Activated naive CD4-positive, alpha-beta T cell treated with anti-CD3 and anti-CD28 coated beads, Interleukin-2, amount 50 U/mL, for 24 hours (primary cell): ENCODE measurements around the gene STUM.
"Not testable (repeated sequence)": the region's sequence is repeated elsewhere in the genome, so short reads cannot be mapped to it uniquely, and the experiment has no call there.

Source experiments
- H3K27ac Mint-ChIP-seq: one replicate; pipeline ENCODE4 v1.8.0; 2021; ENCODE audit warnings: mild to moderate bottlenecking, mixed read lengths
- H3K27me3 Mint-ChIP-seq: one replicate; pipeline ENCODE4 v1.8.0; 2021; ENCODE audit warnings: mixed read lengths
- H3K36me3 Mint-ChIP-seq: one replicate; pipeline ENCODE4 v1.8.0; 2021; ENCODE audit warnings: mixed read lengths
- H3K4me1 Mint-ChIP-seq: one replicate; pipeline ENCODE4 v1.8.0; 2021; ENCODE audit warnings: mixed read lengths
- H3K4me3 Mint-ChIP-seq: one replicate; pipeline ENCODE4 v1.8.0; 2021; ENCODE audit warnings: mild to moderate bottlenecking, mixed read lengths
- H3K9me3 Mint-ChIP-seq: one replicate; pipeline ENCODE4 v1.8.0; 2021; ENCODE audit warnings: mixed read lengths

Gene STUM, protein sequence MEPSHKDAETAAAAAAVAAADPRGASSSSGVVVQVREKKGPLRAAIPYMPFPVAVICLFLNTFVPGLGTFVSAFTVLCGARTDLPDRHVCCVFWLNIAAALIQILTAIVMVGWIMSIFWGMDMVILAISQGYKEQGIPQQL

DNA sequence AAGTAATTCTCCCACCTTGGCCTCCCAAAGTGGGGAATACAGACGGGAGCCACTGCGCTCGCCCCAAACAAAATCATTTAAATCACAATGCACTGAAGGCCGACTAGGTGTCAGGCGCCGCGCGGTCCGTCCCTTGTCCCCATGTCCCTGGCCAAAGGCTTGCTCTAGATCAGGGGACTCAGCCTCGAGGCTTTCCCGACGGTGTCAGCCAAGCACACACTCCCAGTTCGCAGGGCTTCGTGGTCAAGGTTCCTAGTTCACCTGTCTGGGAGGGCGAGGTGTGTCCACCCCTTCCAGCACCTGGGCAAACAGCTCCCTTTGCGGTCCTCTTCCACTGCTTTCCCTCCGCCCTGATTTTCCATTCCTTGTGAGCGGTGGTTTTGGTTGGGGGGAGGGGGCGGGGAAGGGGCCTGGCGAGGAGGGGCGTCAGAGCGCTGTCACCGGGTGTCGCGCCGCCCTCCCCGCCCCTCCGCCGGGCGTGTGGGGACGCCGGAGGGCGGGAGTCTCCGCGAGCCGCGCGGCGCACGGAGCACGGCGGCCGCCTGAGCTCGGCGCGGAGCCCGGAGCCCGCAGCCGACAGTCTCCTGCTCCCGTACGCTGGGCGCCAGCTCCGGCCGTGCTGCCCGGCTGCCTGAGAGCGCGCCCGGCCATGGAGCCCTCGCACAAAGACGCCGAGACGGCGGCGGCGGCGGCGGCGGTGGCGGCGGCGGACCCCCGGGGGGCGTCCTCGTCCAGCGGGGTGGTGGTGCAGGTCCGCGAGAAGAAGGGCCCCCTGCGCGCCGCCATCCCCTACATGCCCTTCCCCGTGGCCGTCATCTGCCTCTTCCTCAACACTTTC is at the start of gene STUM:
Gene STUM, plus strand, starts transcription at position 509 of the 838 bp plus-strand sequence. Its CDS starts 141 bp downstream, at position 650.
- Mint-ChIP-seq H3K27ac (no peak within 1 kb of the TSS), H3K4me3 (peak within 1 kb of the TSS; percentile 77), H3K9me3 (no peaks in the 10 kb centered on the region), H3K36me3 (no peaks in the 10 kb centered on the region), H3K27me3 (peaks cover 34% of the 10 kb centered on the region), H3K4me1 (peaks cover 15% of the 10 kb centered on the region)

DNA sequence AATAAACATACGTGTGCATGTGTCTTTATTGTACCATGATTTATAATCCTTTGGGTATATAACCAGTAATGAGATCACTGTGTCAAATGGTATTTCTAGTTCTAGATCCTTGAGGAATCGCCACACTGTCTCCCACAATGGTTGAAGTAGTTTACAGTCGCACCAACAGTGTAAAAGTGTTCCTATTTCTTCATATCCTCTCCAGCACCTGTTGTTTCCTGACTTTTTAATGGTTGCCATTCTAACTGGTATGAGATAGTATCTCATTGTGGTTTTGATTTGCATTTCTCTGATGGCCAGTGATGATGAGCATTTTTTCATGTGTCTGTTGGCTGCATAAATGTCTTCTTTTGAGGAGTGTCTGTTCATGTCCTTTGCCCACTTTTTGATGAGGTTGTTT is 48.9 kb upstream of the STUM start:
- H3K4me3 Mint-ChIP-seq, H3K27me3 Mint-ChIP-seq, H3K4me1 Mint-ChIP-seq, H3K36me3 Mint-ChIP-seq, H3K27ac Mint-ChIP-seq, H3K9me3 Mint-ChIP-seq: not testable (repeated sequence)

DNA sequence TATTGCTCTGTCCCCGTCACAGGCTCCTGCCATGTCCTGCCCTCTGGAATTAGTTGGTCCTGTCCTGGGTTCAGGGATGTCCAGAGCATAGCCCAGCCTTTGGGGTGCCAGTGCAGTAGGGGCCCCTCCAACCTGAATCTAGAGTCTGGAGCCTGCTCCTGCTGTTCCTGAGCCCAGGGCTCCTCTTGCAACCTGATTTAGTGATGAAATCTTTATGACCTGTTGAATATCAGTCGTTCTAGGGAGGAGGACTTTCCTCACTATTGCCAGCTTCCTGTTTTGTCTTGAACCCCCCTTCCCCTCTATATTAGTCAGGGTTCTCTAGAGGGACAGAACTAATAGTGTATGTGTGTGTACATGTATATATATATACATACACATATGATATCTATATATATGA is 42.5 kb upstream of the STUM start:
- H3K27me3 Mint-ChIP-seq: peaks cover 10% of the 10 kb centered on the region
- no peak overlapping the region for H3K4me3 Mint-ChIP-seq
- no peaks in the 10 kb centered on the region for H3K4me1 Mint-ChIP-seq
- H3K36me3 Mint-ChIP-seq: no peaks in the 10 kb centered on the region
- H3K27ac Mint-ChIP-seq: no peak overlapping the region
- H3K9me3 Mint-ChIP-seq: no peaks in the 10 kb centered on the region

DNA sequence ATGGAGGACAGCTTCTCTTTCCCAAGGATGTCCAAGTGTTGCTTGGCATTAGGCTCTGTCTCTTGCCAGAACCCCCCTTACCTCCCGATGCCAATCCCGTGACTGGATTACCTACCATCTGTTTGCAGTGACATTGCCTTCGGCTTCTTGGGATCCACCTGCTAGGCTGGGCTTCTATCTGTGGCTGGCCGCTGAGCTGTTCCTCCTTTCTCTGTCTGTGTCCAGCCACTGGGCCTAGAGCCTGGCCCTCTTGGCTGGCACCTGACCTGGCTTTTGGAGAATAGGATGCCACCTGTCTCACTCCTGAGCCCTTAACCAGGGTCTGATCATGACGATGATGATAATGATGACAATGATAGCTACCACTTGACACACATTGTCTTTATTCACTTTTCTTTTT is 41.6 kb upstream of the STUM start:
- no peak overlapping the region for H3K27ac Mint-ChIP-seq
- H3K4me3 Mint-ChIP-seq: no peak overlapping the region
- H3K27me3 Mint-ChIP-seq: peaks cover 10% of the 10 kb centered on the region
- no peaks in the 10 kb centered on the region for H3K4me1 Mint-ChIP-seq
- H3K36me3 Mint-ChIP-seq: no peaks in the 10 kb centered on the region
- no peaks in the 10 kb centered on the region for H3K9me3 Mint-ChIP-seq

DNA sequence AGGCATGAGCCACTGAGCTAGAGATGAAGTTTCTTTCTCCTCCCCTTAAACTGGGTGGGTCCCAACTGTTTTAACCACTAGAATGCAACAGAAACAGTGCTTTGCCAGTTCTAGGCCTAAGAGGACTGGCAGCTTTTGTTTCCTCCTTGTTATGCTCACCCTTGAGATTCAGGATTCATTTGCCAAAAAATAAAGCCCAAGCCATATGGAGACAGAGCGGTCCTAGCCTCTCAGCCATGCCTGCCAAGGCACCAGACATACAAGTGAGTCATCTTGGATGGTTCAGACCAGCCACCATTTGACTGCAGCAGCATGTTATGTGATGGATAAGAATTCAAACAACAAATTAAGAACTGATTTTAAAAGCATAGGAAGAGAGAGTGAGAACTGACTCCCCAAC is 38.1 kb upstream of the STUM start:
- Mint-ChIP-seq H3K36me3 (no peaks in the 10 kb centered on the region), H3K4me1 (no peaks in the 10 kb centered on the region), H3K9me3 (no peaks in the 10 kb centered on the region), H3K27me3 (peaks cover 7% of the 10 kb centered on the region), H3K4me3 (no peak overlapping the region), H3K27ac (peak overlapping the region; percentile 60)

DNA sequence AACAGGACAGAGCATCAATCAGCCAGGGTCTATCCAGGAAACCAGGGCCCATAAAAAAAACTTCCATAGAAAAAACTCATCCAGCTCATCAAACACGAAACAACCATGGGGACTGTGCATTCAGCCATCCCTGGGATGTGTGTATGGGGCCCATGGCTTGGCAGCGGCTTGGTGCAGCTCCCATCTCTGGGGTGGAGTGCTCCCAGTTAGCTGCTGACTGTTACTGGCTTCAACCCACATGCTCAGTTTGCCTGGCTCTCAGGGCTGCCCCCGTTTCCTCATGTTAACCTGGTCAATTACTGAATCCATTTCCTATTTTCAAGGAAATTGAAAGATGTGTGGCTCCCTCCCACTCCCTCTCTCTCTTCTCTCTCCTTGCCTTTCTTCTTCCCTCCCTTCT is 37.3 kb upstream of the STUM start:
- peaks cover 9% of the 10 kb centered on the region for H3K27me3 Mint-ChIP-seq
- no peaks in the 10 kb centered on the region for H3K9me3 Mint-ChIP-seq
- H3K4me3 Mint-ChIP-seq: no peak overlapping the region
- H3K4me1 Mint-ChIP-seq: no peaks in the 10 kb centered on the region
- no peaks in the 10 kb centered on the region for H3K36me3 Mint-ChIP-seq
- no peak overlapping the region for H3K27ac Mint-ChIP-seq

DNA sequence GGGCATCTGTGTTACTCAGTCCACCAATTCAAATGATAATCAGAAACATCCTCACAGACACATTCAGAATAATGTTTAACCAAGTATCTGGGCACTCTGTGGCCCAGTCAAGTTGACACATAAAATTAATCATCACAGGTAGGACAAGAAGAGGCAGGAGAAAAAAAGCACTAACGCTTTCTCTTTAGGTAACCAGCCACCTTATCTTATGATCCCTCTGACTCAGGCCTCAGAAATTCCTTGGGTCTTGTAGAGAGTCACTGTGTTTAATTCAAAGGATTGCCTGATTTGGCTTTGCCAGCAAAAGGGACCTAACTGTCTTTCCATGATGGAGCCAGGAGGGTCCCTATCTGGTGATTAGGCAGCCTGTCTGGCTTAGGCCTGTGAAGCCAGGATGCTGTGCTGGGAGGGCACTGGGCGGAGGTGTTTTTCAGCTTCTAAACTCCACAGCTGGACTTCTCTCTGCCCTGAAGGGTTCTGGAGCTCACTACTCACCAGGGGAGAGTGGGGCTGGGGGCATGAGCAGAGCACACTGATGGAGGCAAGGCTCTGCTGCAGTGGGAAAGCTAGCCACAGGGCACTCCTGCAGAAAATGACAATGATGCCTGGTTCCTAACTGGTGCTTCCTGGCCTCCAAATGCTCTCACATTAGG is 36.4 kb upstream of the STUM start:
- no peak overlapping the region for H3K4me3 Mint-ChIP-seq
- peaks cover 4% of the 10 kb centered on the region for H3K27me3 Mint-ChIP-seq

DNA sequence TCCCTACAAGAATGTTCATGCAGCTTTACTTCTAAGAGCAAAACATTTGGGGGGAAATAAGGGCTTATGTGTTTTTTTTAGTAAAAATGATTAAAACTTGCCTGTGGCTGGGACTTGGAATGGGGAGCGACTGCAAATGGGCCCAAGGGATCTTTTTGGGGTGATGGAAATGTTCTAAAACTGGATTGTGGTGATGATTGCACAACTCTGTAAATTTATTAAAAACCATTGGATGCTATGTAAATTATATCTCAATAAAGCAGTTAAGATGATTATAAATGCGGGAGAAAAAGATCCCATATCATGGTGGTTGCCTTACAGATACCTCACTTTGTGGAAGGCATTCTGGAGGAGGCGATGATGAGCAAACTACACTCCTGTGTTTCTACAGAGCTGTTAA is 30.2 kb upstream of the STUM start:
- Mint-ChIP-seq H3K4me3 (no peak overlapping the region), H3K4me1 (no peaks in the 10 kb centered on the region), H3K9me3 (no peaks in the 10 kb centered on the region), H3K36me3 (no peaks in the 10 kb centered on the region), H3K27ac (no peak overlapping the region), H3K27me3 (peaks cover 7% of the 10 kb centered on the region)

More for the DNA sequence above, 36.4 kb upstream of the STUM start:
- no peak overlapping the region for H3K27ac Mint-ChIP-seq
- no peaks in the 10 kb centered on the region for H3K9me3 Mint-ChIP-seq
- no peaks in the 10 kb centered on the region for H3K36me3 Mint-ChIP-seq
- no peaks in the 10 kb centered on the region for H3K4me1 Mint-ChIP-seq

DNA sequence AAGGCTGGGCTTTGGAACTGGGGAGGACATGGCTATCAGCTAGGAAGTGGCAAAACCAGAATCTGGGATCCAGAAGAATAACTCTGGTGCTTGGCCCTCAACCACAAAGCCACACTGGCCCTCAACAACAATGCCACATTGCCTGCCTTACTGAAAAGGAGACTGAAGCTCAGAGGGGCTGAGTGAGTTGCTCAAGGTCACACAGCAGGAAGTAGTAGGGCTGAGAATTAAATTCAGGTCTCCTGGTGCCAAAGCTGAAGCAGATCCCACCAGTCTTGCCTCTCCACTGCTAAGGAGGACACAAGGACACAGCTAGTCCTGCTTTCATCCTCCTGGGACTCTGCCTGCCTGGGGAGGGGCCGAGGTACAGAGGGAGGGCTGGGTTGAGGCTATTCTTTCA is 29.4 kb upstream of the STUM start:
- Mint-ChIP-seq H3K9me3 (no peaks in the 10 kb centered on the region), H3K27me3 (peaks cover 7% of the 10 kb centered on the region)

DNA sequence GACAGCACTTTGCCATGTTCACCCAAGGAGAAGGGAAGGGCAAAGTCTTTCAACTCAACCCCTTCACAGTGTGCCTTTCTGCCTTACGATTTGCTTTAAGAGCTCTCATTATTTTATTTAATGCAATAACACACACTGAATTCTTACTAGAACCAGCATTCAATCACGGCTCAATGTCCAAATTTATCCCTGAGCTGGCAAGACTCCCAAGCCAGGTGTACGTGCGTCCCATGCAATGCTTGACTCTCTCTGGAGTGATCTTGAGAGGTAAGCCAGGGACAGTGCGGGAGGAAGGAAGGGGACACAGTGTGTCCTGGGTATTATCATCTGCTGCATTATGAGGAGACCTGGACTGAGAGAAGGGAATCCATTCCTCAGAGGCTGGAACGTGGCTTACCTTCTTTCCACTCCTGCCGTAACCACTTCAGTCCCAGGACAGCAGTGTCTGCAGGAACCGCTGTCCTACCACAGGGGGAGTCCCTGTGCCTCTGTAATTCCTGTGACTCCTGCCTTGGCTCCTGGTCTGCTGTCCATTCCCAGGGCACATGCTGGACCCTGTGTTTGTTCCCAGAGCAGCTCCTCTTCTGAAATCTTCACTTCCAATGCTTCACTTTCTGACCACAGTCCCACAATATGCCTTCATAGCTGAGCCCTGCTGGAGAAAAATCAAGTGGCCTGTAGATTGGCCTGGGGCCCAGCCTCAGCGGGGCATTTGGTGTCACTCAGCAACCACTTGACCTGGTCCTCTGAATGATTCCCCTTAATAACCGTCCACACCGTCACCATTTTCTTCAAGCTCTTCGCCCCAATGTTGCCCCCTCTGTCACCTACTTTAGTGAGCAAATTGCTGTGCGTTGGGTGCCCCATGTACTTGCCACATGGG is 28.6 kb upstream of the STUM start:
- H3K27ac Mint-ChIP-seq: no peak overlapping the region
- H3K4me3 Mint-ChIP-seq: no peak overlapping the region
- H3K36me3 Mint-ChIP-seq: no peaks in the 10 kb centered on the region
- H3K4me1 Mint-ChIP-seq: no peaks in the 10 kb centered on the region
- peaks cover 7% of the 10 kb centered on the region for H3K27me3 Mint-ChIP-seq
- no peaks in the 10 kb centered on the region for H3K9me3 Mint-ChIP-seq

More for the DNA sequence above, 29.4 kb upstream of the STUM start:
- Mint-ChIP-seq H3K36me3 (no peaks in the 10 kb centered on the region), H3K4me3 (no peak overlapping the region), H3K4me1 (no peaks in the 10 kb centered on the region), H3K27ac (no peak overlapping the region)

DNA sequence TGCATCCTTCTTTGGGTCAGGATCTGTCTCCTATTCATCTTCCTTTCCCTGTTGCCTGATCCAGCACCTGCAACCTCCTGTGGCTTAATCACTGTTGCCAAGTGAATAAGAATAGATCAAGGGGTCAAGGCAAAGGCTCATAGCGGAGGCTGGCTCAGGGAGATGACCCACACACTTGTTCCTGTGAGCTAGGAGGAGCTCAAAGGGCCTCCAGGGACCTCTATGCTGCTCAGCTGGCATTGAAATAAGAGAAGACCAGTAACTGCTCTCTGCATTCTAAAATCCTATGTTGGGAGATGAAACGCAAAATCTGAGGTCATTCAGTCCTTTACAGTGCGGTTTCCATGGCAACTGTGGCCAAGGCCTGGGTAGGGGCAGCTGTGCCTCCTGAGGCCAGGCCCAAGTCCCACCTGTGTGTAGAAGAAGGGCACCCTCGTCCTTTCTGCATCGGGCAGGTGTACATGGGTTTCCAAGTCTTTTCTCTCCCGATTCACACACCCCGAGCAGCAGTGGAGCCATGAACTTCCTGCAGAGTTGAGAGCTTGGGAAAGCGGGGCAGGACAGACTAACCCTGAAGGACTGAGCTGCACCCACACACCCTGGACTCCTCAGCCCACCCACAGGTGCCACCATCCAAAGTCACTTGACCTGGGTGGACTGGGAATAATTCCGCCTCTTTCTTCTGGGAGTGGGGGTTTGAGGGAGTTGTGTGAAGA is 27.8 kb upstream of the STUM start:
- H3K9me3 Mint-ChIP-seq: no peaks in the 10 kb centered on the region
- H3K4me1 Mint-ChIP-seq: no peaks in the 10 kb centered on the region
- no peak overlapping the region for H3K4me3 Mint-ChIP-seq
- H3K27ac Mint-ChIP-seq: no peak overlapping the region
- no peaks in the 10 kb centered on the region for H3K36me3 Mint-ChIP-seq
- H3K27me3 Mint-ChIP-seq: peaks cover 7% of the 10 kb centered on the region

DNA sequence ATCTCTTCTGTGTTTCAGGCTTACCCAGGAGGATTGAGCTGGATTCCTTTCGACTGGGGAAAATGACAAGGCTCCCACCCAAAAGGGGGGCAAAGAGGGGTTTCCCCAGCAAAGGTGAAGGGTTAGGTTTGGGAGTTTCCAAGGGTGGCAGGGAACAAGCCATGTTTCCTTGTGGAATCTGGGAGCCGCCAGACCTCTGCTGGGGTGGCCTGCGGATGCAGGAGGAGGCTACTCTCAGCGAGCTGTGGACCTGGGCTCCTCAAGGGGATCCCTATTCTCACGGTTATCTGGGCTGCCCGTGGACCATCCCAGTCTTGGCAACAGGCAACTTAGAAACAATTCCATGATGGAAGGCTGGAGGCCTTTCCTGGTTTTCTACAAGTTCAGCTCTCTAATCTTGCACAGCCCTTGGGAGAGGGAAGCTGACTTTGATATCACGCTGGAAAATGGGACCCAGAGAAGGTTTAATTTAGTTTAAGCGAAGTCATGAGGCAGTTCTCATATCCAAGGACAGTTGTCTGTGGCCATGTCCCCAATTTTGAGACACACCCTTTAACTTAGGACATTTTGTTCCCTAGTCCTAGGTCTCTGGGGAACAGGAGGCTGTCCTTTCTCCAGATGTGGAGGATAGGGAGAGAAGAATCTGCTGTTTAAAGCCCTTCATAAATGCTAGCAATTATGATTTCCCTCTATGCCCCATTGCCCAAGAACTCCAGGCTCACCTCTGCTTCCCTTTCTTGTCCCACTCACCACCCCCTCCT is 24.7 kb upstream of the STUM start:
- no peak overlapping the region for H3K27ac Mint-ChIP-seq
- no peak overlapping the region for H3K4me3 Mint-ChIP-seq
- peaks cover 1% of the 10 kb centered on the region for H3K27me3 Mint-ChIP-seq
- H3K4me1 Mint-ChIP-seq: no peaks in the 10 kb centered on the region
- H3K36me3 Mint-ChIP-seq: no peaks in the 10 kb centered on the region
- no peaks in the 10 kb centered on the region for H3K9me3 Mint-ChIP-seq

DNA sequence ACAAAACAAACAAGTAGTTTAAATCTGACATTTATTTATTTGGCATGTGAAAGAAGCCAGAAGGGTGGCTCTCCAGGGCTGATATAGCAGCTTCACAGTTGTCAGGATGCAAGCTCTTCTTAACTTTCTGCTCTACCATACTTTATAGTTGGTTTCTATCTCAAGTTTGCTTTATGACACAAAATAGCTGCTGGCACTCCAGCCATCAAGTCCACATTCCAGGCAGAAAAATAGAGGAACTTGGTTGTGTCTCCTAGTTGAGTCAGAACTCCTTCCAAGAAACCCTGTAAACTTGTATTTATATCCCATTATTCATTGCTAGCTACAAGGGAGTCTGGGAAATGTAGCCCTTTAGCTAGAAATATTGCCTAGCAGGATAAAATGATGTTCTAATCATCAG is 24.0 kb upstream of the STUM start:
- H3K4me3 Mint-ChIP-seq: no peak overlapping the region
- H3K27ac Mint-ChIP-seq: no peak overlapping the region
- H3K36me3 Mint-ChIP-seq: no peaks in the 10 kb centered on the region
- H3K9me3 Mint-ChIP-seq: no peaks in the 10 kb centered on the region
- H3K27me3 Mint-ChIP-seq: peaks cover 1% of the 10 kb centered on the region
- no peaks in the 10 kb centered on the region for H3K4me1 Mint-ChIP-seq

DNA sequence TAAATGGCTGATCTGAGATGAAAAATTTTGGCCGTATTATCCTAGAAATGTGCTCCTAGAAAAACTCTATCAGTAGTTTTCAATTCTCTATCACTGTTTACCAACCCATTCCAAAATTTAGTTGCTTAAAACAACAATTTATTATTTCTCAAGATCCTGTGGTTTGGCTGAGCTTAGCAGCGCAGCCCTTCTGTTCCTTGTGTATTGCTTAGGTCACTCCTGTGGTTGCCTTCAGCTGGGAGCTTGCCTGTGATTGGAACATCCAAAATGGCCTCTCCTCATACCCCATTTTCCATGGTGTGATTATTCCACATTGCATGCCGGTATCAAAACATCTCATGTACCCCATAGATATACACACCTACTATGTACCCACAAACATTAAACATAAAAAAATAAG is 22.8 kb upstream of the STUM start:
- Mint-ChIP-seq H3K4me3 (no peak overlapping the region), H3K4me1 (no peaks in the 10 kb centered on the region), H3K27me3 (peaks cover 1% of the 10 kb centered on the region), H3K27ac (no peak overlapping the region), H3K36me3 (no peaks in the 10 kb centered on the region), H3K9me3 (no peaks in the 10 kb centered on the region)
